HG03565 (cell line): ENCODE measurements around the gene SYMPK.

Experiments
- ATAC-seq: cut with Tn5 transposase; IDR thresholded peaks from one replicate; pipeline ENCODE4 v1.9.1; 2021; ENCODE audit warnings: mild to moderate bottlenecking, moderate library complexity; ENCODE audit not compliant: unreplicated experiment

Gene SYMPK

GRCh38 chr19:45782820-45783785 is 79.8 kb downstream of the SYMPK start:
- ATAC-seq: no peak

- no peak for ATAC-seq
These were observed 80.7 kb downstream of the SYMPK start, which contains the start of gene DMPK for GRCh38 chr19:45782162-45782691. DMPK (minus strand) TSS chr19:45782490; CDS start chr19:45782352, 138 bp downstream.

GRCh38 chr19:45781214-45782161 is 81.5 kb downstream of the SYMPK start:
- no peak for ATAC-seq

- no peak for ATAC-seq
These were observed 82.3 kb downstream of the SYMPK start for GRCh38 chr19:45780448-45781213.

- ATAC-seq: no peak
These were observed 82.8 kb downstream of the SYMPK start for GRCh38 chr19:45780146-45780447.

GRCh38 chr19:45779231-45780145 is 83.5 kb downstream of the SYMPK start:
- no peak for ATAC-seq

- no peak for ATAC-seq
These were observed 84.8 kb downstream of the SYMPK start for GRCh38 chr19:45778010-45778661.

- ATAC-seq: no peak
These were observed 85.5 kb downstream of the SYMPK start for GRCh38 chr19:45777395-45777961.

GRCh38 chr19:45774765-45775164 is 88.2 kb downstream of the SYMPK start:
- no peak for ATAC-seq

GRCh38 chr19:45773384-45773783 is 89.6 kb downstream of the SYMPK start:
- ATAC-seq: no peak

GRCh38 chr19:45772912-45773311 is 90.0 kb downstream of the SYMPK start:
- ATAC-seq: no peak

- no peak for ATAC-seq
These were observed 90.7 kb downstream of the SYMPK start for GRCh38 chr19:45772130-45772840.

GRCh38 chr19:45771311-45771933 is 91.5 kb downstream of the SYMPK start:
- no peak for ATAC-seq

GRCh38 chr19:45770192-45771101 is 92.5 kb downstream of the SYMPK start:
- no peak for ATAC-seq

GRCh38 chr19:45769821-45770191 is 93.1 kb downstream of the SYMPK start:
- ATAC-seq: no peak

GRCh38 chr19:45768984-45769782 is 93.8 kb downstream of the SYMPK start, which contains the start of gene SIX5:
SIX5 (minus strand) TSS chr19:45769252; CDS start chr19:45768844, 408 bp downstream.
- peak; percentile 49 for ATAC-seq
